ENCODE data around the gene EPHA4. TPM values are rescaled to one million over a fixed set of nuclear protein-coding genes. Genes with fewer than 3 reads are reported as not detected.
A peak's percentile ranks its signal among the peaks of the same experiment; 100 is the strongest.

Gene EPHA4
- total RNA-seq, 1 donor from 2014 or later, result 16.8 TPM

GRCh38 chr2:221502270-221503010 lies 69.7 kb downstream of the EPHA4 start:
- Mint-ChIP-seq H3K9me3 (ENCODE audit: unreplicated experiment) (no peaks in the 10 kb centered on the region), H3K27ac (ENCODE audit: unreplicated experiment) (peak overlapping the region; percentile 5), H3K4me1 (ENCODE audit: unreplicated experiment) (peaks cover 18% of the 10 kb centered on the region), H3K27me3 (ENCODE audit: unreplicated experiment) (no peaks in the 10 kb centered on the region), H3K36me3 (ENCODE audit: unreplicated experiment) (no peaks in the 10 kb centered on the region), H3K4me3 (ENCODE audit: unreplicated experiment) (no peak overlapping the region)
- DNase-seq (ENCODE audit: extremely low spot score, unreplicated experiment), result no peak
- TF ChIP-seq, protein P1, sequence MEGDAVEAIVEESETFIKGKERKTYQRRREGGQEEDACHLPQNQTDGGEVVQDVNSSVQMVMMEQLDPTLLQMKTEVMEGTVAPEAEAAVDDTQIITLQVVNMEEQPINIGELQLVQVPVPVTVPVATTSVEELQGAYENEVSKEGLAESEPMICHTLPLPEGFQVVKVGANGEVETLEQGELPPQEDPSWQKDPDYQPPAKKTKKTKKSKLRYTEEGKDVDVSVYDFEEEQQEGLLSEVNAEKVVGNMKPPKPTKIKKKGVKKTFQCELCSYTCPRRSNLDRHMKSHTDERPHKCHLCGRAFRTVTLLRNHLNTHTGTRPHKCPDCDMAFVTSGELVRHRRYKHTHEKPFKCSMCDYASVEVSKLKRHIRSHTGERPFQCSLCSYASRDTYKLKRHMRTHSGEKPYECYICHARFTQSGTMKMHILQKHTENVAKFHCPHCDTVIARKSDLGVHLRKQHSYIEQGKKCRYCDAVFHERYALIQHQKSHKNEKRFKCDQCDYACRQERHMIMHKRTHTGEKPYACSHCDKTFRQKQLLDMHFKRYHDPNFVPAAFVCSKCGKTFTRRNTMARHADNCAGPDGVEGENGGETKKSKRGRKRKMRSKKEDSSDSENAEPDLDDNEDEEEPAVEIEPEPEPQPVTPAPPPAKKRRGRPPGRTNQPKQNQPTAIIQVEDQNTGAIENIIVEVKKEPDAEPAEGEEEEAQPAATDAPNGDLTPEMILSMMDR (IDR thresholded peaks at IDR 0.05), result no peak

DNA sequence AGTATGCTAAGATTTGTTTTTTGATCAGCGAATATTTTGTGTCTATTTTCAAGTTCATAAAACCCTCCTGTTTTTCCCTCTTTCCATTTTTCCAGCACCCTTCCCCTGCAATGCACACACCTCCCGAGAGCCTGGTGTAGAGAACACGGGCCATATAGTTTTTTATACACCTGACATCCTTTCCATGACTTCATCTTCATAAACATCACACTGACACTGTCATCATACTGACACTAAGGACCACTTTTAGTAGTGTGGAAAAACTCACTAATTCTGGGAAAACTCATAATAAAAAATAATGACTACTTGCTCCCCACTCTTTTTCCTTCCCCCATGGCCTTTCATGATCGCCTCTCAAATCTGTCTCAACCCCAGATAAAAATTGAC lies 70.2 kb downstream of the EPHA4 start:
- Mint-ChIP-seq H3K36me3 (ENCODE audit: unreplicated experiment) (peaks cover under 1% of the 10 kb centered on the region), H3K9me3 (ENCODE audit: unreplicated experiment) (no peaks in the 10 kb centered on the region), H3K27ac (ENCODE audit: unreplicated experiment) (peak overlapping the region; percentile 1), H3K4me1 (ENCODE audit: unreplicated experiment) (peaks cover 18% of the 10 kb centered on the region), H3K4me3 (ENCODE audit: unreplicated experiment) (peak overlapping the region; percentile 49), H3K27me3 (ENCODE audit: unreplicated experiment) (no peaks in the 10 kb centered on the region)
- TF ChIP-seq, protein P1 (IDR thresholded peaks at IDR 0.05), result no peak
- no peak for DNase-seq (ENCODE audit: extremely low spot score, unreplicated experiment)

GRCh38 chr2:221501210-221501882 lies 70.8 kb downstream of the EPHA4 start:
- H3K4me3 Mint-ChIP-seq (ENCODE audit: unreplicated experiment), result no peak overlapping the region
- peak overlapping the region; percentile 1 for H3K27ac Mint-ChIP-seq (ENCODE audit: unreplicated experiment)
- peaks cover 2% of the 10 kb centered on the region for H3K36me3 Mint-ChIP-seq (ENCODE audit: unreplicated experiment)
- TF ChIP-seq, protein P1 (IDR thresholded peaks at IDR 0.05), result no peak
- no peaks in the 10 kb centered on the region for H3K9me3 Mint-ChIP-seq (ENCODE audit: unreplicated experiment)
- H3K4me1 Mint-ChIP-seq (ENCODE audit: unreplicated experiment), result peaks cover 18% of the 10 kb centered on the region
- H3K27me3 Mint-ChIP-seq (ENCODE audit: unreplicated experiment), result no peaks in the 10 kb centered on the region
- DNase-seq (ENCODE audit: extremely low spot score, unreplicated experiment), result no peak

DNA sequence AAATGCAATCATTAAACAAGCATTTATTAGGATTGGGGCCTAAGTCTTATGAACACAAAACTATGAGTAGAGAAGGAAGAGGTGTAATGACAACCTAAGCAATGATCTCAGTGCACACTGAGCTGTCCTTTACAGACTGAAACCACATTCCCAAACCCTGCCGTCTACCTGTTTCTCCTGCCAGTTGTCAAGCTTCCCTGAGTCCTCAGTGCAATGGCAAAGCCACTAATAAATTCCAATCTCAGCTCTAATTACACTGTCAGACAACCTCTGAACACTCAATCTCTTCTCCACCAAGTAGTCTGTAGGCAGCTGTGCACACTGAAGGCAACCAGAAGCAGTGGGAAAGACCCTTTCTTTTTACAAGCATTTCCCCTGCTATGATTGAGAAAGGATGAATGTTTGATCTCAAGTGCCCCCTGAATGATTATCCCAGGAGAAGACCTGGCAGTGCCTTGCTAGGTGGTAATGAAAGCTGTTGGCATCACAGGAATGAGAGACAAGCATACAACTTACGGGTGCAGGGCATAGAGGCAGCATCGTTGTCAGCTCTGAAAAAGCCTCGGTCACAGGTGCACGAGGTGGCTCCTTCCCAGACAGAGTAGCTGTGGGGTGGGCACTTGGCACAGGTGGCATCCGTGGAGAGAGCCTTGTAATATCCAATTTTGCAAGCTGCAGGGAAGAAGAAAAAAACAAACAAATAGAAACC lies 71.4 kb downstream of the EPHA4 start:
- Mint-ChIP-seq H3K36me3 (ENCODE audit: unreplicated experiment) (peaks cover 2% of the 10 kb centered on the region), H3K27me3 (ENCODE audit: unreplicated experiment) (no peaks in the 10 kb centered on the region), H3K4me3 (ENCODE audit: unreplicated experiment) (no peak overlapping the region), H3K27ac (ENCODE audit: unreplicated experiment) (no peak overlapping the region), H3K4me1 (ENCODE audit: unreplicated experiment) (peaks cover 18% of the 10 kb centered on the region), H3K9me3 (ENCODE audit: unreplicated experiment) (no peaks in the 10 kb centered on the region)
- TF ChIP-seq, protein P1 (IDR thresholded peaks at IDR 0.05), result no peak
- no peak for DNase-seq (ENCODE audit: extremely low spot score, unreplicated experiment)

- Mint-ChIP-seq H3K4me3 (ENCODE audit: unreplicated experiment) (no peak overlapping the region), H3K36me3 (ENCODE audit: unreplicated experiment) (peaks cover 6% of the 10 kb centered on the region), H3K27me3 (ENCODE audit: unreplicated experiment) (no peaks in the 10 kb centered on the region), H3K27ac (ENCODE audit: unreplicated experiment) (no peak overlapping the region), H3K9me3 (ENCODE audit: unreplicated experiment) (no peaks in the 10 kb centered on the region), H3K4me1 (ENCODE audit: unreplicated experiment) (peaks cover 2% of the 10 kb centered on the region)
- no peak for DNase-seq (ENCODE audit: extremely low spot score, unreplicated experiment)
- TF ChIP-seq, protein P1 (IDR thresholded peaks at IDR 0.05), result no peak
These were observed 76.4 kb downstream of the EPHA4 start for GRCh38 chr2:221495731-221496130.

Data from osteocyte (in vitro differentiated cells).